ENCODE measurements around the gene MUC21.

GRCh38 chr6:30951907-30952469, 31.5 kb upstream of the MUC21 start:
- TF ChIP-seq, protein P1, sequence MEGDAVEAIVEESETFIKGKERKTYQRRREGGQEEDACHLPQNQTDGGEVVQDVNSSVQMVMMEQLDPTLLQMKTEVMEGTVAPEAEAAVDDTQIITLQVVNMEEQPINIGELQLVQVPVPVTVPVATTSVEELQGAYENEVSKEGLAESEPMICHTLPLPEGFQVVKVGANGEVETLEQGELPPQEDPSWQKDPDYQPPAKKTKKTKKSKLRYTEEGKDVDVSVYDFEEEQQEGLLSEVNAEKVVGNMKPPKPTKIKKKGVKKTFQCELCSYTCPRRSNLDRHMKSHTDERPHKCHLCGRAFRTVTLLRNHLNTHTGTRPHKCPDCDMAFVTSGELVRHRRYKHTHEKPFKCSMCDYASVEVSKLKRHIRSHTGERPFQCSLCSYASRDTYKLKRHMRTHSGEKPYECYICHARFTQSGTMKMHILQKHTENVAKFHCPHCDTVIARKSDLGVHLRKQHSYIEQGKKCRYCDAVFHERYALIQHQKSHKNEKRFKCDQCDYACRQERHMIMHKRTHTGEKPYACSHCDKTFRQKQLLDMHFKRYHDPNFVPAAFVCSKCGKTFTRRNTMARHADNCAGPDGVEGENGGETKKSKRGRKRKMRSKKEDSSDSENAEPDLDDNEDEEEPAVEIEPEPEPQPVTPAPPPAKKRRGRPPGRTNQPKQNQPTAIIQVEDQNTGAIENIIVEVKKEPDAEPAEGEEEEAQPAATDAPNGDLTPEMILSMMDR (conservative IDR thresholded peaks at IDR 0.05; ENCODE audit: low read depth, low read length): no peak
- TF ChIP-seq EZH2 (IDR thresholded peaks at IDR 0.05; ENCODE audit: low read length, unreplicated experiment) (no peak), EZH2phosphoT487 (IDR thresholded peaks at IDR 0.05; ENCODE audit: borderline replicate concordance, low read length) (no peak)

All from PC-3 (cell line).